Progenitor cell of endocrine pancreas (in vitro differentiated cells): Measurements from ENCODE around the gene GOLGA6L10. TPM values are rescaled to one million over a fixed set of nuclear protein-coding genes. Genes with fewer than 3 reads are reported as not detected.

Experiments used
- DNase-seq: peaks from one replicate; pipeline ENCODE4 v3.0.0; 2021; ENCODE audit warnings: low spot score; ENCODE audit not compliant: unreplicated experiment
- H3K27ac Mint-ChIP-seq: 2 replicates; pipeline ENCODE4 v1.8.0; 2021; ENCODE audit warnings: mild to moderate bottlenecking, moderate library complexity, mixed read lengths
- H3K27me3 Mint-ChIP-seq: 2 replicates; pipeline ENCODE4 v1.8.0; 2021; ENCODE audit warnings: mixed read lengths
- H3K36me3 Mint-ChIP-seq: 2 replicates; pipeline ENCODE4 v1.8.0; 2022; ENCODE audit warnings: mixed read lengths; ENCODE audit not compliant: insufficient read depth
- H3K4me1 Mint-ChIP-seq: 2 replicates; pipeline ENCODE4 v1.8.0; 2021; ENCODE audit warnings: low read depth, mixed read lengths
- H3K4me3 Mint-ChIP-seq: 2 replicates; pipeline ENCODE4 v1.8.0; 2021; ENCODE audit warnings: low read depth, mild to moderate bottlenecking, moderate library complexity, mixed read lengths
- H3K9me3 Mint-ChIP-seq: 2 replicates; pipeline ENCODE4 v1.8.0; 2021; ENCODE audit warnings: low read depth, mixed read lengths
- total RNA-seq: library from RNA; stranded (reverse); gene quantifications from 2 replicates; pipeline ENCODE4 v1.2.1, GENCODE V29; 2021
- TF ChIP-seq, protein P1 (sequence below): fragments of 200-600 bp; sonication (generic); IDR thresholded peaks from one replicate; pipeline ENCODE4 v1.5.0; 2021; ENCODE audit warnings: antibody characterized with exemption, mild to moderate bottlenecking; ENCODE audit not compliant: unreplicated experiment

GOLGA6L10 gene
- total RNA-seq, 1 donor from 2014 or later, result 8.7 TPM

DNA sequence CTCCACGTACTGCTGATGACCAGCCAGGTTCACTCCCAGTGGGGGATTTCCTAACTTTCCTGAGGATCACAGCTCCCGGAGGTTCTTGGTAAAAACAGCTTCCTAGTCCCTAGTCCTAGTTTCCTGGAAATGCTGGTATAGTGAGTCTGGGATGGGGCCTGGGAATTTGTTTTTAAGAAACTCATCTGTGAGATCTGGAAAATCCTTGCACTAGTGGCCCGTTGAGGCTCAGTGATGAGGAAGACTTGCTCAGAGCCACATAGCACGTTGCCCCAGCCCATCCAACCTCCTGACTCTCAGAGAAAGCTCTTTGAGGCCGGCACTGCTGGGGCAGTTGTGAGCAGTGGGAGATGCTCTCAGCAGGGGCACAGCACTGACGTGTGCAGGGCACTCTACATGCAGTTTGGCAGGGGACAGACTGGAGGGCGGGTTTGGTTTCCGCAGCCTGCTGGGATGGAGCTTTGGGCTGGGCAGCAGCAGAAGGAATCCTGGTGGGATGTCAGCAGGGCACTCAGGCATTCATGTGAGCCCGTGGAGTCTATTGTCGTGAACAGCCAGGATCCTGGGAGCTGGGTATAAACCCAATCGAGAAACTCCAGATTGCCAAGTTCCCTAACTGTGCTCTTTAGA, 55.1 kb downstream of the GOLGA6L10 start:
- TF ChIP-seq, protein P1, sequence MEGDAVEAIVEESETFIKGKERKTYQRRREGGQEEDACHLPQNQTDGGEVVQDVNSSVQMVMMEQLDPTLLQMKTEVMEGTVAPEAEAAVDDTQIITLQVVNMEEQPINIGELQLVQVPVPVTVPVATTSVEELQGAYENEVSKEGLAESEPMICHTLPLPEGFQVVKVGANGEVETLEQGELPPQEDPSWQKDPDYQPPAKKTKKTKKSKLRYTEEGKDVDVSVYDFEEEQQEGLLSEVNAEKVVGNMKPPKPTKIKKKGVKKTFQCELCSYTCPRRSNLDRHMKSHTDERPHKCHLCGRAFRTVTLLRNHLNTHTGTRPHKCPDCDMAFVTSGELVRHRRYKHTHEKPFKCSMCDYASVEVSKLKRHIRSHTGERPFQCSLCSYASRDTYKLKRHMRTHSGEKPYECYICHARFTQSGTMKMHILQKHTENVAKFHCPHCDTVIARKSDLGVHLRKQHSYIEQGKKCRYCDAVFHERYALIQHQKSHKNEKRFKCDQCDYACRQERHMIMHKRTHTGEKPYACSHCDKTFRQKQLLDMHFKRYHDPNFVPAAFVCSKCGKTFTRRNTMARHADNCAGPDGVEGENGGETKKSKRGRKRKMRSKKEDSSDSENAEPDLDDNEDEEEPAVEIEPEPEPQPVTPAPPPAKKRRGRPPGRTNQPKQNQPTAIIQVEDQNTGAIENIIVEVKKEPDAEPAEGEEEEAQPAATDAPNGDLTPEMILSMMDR, result no peak
- H3K36me3 Mint-ChIP-seq, result no peaks in the 10 kb centered on the region
- H3K27me3 Mint-ChIP-seq, result no peaks in the 10 kb centered on the region
- no peak overlapping the region for H3K4me3 Mint-ChIP-seq
- no peaks in the 10 kb centered on the region for H3K4me1 Mint-ChIP-seq
- H3K27ac Mint-ChIP-seq, result no peak overlapping the region
- peaks cover 8% of the 10 kb centered on the region for H3K9me3 Mint-ChIP-seq
- no peak for DNase-seq

DNA sequence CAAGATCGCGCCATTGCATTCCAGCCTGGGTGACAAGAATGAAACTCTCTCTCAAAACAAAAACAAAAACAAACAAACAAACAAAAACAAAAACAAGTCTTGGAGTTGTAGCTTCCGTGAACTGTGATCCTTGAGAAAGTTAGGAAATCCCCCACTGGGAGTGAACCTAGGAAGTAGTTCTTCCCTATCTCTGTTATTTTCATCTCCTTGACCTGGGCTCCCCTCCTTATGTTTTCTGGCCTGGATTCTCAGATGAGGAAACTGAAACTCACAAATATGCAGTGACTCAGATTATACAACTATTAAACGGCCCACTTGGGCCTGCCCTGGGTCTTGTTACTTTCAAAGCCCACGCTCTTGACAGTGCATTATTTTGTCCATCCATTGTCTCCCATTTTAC, 57.0 kb downstream of the GOLGA6L10 start:
- TF ChIP-seq, protein P1, result no peak
- no peak for DNase-seq
- Mint-ChIP-seq H3K4me1 (no peaks in the 10 kb centered on the region), H3K27me3 (no peaks in the 10 kb centered on the region), H3K9me3 (peaks cover 17% of the 10 kb centered on the region), H3K27ac (no peak overlapping the region), H3K4me3 (no peak overlapping the region), H3K36me3 (no peaks in the 10 kb centered on the region)

Other genes with a start within 250 kb of the GOLGA6L10 start
- gene EFL1, start 86.7 kb downstream of the GOLGA6L10 start, total RNA-seq, result 30.3 and 31.1 TPM in 2 replicates
- 5.2 and 6.0 TPM in 2 replicates for gene SAXO2, start 86.7 kb downstream of the GOLGA6L10 start, total RNA-seq
- 13.2 and 13.3 TPM in 2 replicates for gene GOLGA6L9, start 80.3 kb upstream of the GOLGA6L10 start, total RNA-seq
- 1,639 and 1,699 TPM in 2 replicates for gene RPS17, start 191.0 kb upstream of the GOLGA6L10 start, total RNA-seq